Neutrophil (primary cell): ENCODE data around the gene CDK10.

Source experiments
- H3K27ac ChIP-seq: fragments of 200-600 bp; sonication (generic); 2 replicates; pipeline ENCODE4 v1.5.1; 2016; ENCODE audit warnings: mild to moderate bottlenecking, moderate library complexity
- H3K27me3 ChIP-seq: fragments of 200-600 bp; sonication (generic); 2 replicates; pipeline ENCODE4 v1.6.0; 2016; ENCODE audit warnings: mild to moderate bottlenecking
- H3K36me3 ChIP-seq: fragments of 200-600 bp; sonication (generic); 2 replicates; pipeline ENCODE4 v1.5.1; 2017
- H3K4me1 ChIP-seq, 2 experiments: fragments of 200-600 bp in 1 of 2; sonication (generic) in 1 of 2; 1 replicate in 1 of 2; 2 replicates in 1 of 2; pipeline versions ENCODE4 v1.5.1 to v1.6.1; 2013 to 2016; ENCODE audit warnings: low read depth in 1 of 2, low read length in 1 of 2, mild to moderate bottlenecking in 1 of 2, moderate library complexity in 1 of 2; ENCODE audit not compliant: control insufficient read depth in 1 of 2, insufficient read depth in 1 of 2
- H3K4me3 ChIP-seq, 2 experiments: fragments of 200-600 bp in 1 of 2; sonication (generic) in 1 of 2; 1 replicate in 1 of 2; 2 replicates in 1 of 2; pipeline ENCODE4 v1.5.1; 2013 to 2016; ENCODE audit warnings: low read depth in 1 of 2, low read length in 1 of 2, mild to moderate bottlenecking in 1 of 2, moderate library complexity in 1 of 2
- H3K9me3 ChIP-seq: fragments of 200-600 bp; sonication (generic); 2 replicates; pipeline ENCODE4 v1.5.1; 2016
- CTCF ChIP-seq: fragments of 200-600 bp; sonication (generic); IDR thresholded peaks from 2 replicates; pipeline ENCODE4 v1.5.1; 2016; ENCODE audit warnings: antibody characterized with exemption

CDK10 gene

GRCh38 chr16:89642574-89642973, 43.9 kb upstream of the CDK10 start:
- Histone ChIP-seq H3K4me3 (no peak overlapping the region), H3K27me3 (peaks cover 22% of the 10 kb centered on the region), H3K9me3 (no peaks in the 10 kb centered on the region), H3K27ac (no peak overlapping the region), H3K4me1 (peaks cover 0 to 5% of the 10 kb centered on the region in 2 experiments), H3K36me3 (peaks cover 36% of the 10 kb centered on the region)
- no peak for TF ChIP-seq CTCF

GRCh38 chr16:89643769-89644300, 42.7 kb upstream of the CDK10 start:
- H3K4me1 ChIP-seq: peaks cover 0 to 5% of the 10 kb centered on the region in 2 experiments
- H3K27me3 ChIP-seq: peaks cover 22% of the 10 kb centered on the region
- H3K36me3 ChIP-seq: peaks cover 41% of the 10 kb centered on the region
- no peak overlapping the region for H3K4me3 ChIP-seq
- H3K9me3 ChIP-seq: no peaks in the 10 kb centered on the region
- no peak for TF ChIP-seq CTCF
- no peak overlapping the region for H3K27ac ChIP-seq

- Histone ChIP-seq H3K4me3 (no peak overlapping the region), H3K27me3 (peaks cover 20% of the 10 kb centered on the region), H3K36me3 (peaks cover 54% of the 10 kb centered on the region), H3K27ac (no peak overlapping the region), H3K4me1 (peaks cover 0 to 5% of the 10 kb centered on the region in 2 experiments), H3K9me3 (no peaks in the 10 kb centered on the region)
- no peak for TF ChIP-seq CTCF
These were observed 41.4 kb upstream of the CDK10 start for GRCh38 chr16:89645122-89645521.

- H3K27me3 ChIP-seq: peaks cover 8% of the 10 kb centered on the region
- H3K9me3 ChIP-seq: no peaks in the 10 kb centered on the region
- TF ChIP-seq CTCF: no peak
- H3K4me1 ChIP-seq: no peaks in the 10 kb centered on the region
- no peak overlapping the region for H3K4me3 ChIP-seq
- H3K36me3 ChIP-seq: peaks cover 65% of the 10 kb centered on the region
- H3K27ac ChIP-seq: no peak overlapping the region
These were observed 40.2 kb upstream of the CDK10 start for GRCh38 chr16:89646270-89646669.

GRCh38 chr16:89646906-89647305, 39.6 kb upstream of the CDK10 start:
- peaks cover 72% of the 10 kb centered on the region for H3K36me3 ChIP-seq

More at GRCh38 chr16:89646906-89647305, 39.6 kb upstream of the CDK10 start:
- Histone ChIP-seq H3K27me3 (peaks cover 2% of the 10 kb centered on the region), H3K9me3 (no peaks in the 10 kb centered on the region), H3K27ac (no peak overlapping the region), H3K4me1 (no peaks in the 10 kb centered on the region), H3K4me3 (no peak overlapping the region)
- no peak for TF ChIP-seq CTCF
